Measurements from ENCODE around the gene UXS1. TPM values are rescaled to one million over a fixed set of nuclear protein-coding genes. Genes with fewer than 3 reads are reported as not detected.

The UXS1 gene
- polyA plus RNA-seq, 3 donors = 23.4 to 33.8 (median 29.3) TPM

DNA sequence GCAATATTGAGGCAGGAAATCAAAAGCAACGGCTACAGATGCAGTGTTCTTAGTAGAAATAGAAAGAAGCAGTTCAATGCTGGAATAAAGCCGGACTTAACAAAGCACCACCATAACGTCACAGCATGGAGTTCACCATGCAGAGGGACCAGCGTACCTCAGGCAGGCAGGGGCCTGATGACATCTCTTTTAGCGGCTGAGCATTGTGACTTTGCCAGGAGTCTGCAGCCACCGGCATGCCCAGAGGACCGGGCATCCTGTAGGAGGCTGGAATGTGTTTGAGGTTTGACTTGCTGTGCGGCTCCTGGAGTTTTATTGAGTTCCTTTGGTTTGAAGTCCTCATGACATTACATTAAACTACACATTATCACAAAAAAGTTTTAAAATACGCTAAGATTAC is 139.8 kb downstream of the UXS1 start:
- Histone ChIP-seq H3K36me3 (replicated peaks in 1 of 2; ENCODE audit: control insufficient read depth in 1 of 2, insufficient read depth in 2 of 2, low read length in 2 of 2) (no peaks in the 10 kb centered on the region), H3K4me1 (ENCODE audit: control insufficient read depth in 1 of 2, insufficient read depth in 2 of 2, low read length in 2 of 2) (no peaks in the 10 kb centered on the region), H3K27me3 (ENCODE audit: control insufficient read depth in 2 of 2, insufficient read depth in 2 of 2, low read length in 2 of 2) (no peaks in the 10 kb centered on the region), H3K79me2 (ENCODE audit: insufficient read depth, low read length) (no peaks in the 10 kb centered on the region), H3K9ac (ENCODE audit: insufficient read depth, low read length, poor library complexity, severe bottlenecking) (no peak overlapping the region), H3K4me3 (replicated peaks in 1 of 3; ENCODE audit: low read depth in 2 of 3, low read length in 3 of 3) (no peak overlapping the region), H3K27ac (ENCODE audit: low read depth in 1 of 2, low read length in 2 of 2) (no peak overlapping the region), H3K9me3 (replicated peaks in 1 of 2; ENCODE audit: control insufficient read depth in 1 of 2, insufficient read depth in 1 of 2, low read length in 2 of 2) (no peaks in the 10 kb centered on the region), H2AFZ (ENCODE audit: insufficient read depth, low read depth, low read length, poor library complexity, severe bottlenecking) (no peak overlapping the region), H4K20me1 (ENCODE audit: insufficient read depth, low read length) (no peaks in the 10 kb centered on the region), H3K4me2 (replicated peaks; ENCODE audit: extremely low read depth, low read length, poor library complexity, severe bottlenecking) (no peak overlapping the region)
- Mint-ChIP-seq H3K4me1 (no peaks in the 10 kb centered on the region), H3K36me3 (no peaks in the 10 kb centered on the region), H3K9me3 (peaks cover 0 to 6% (median 0%) of the 10 kb centered on the region in 7 donors), H3K27ac (no peak overlapping the region), H3K27me3 (ENCODE audit: low read depth in 3 of 3) (peaks cover 0 to 2% (median 0%) of the 10 kb centered on the region in 3 donors), H3K4me3 (no peak overlapping the region)
- TF ChIP-seq, protein P1, sequence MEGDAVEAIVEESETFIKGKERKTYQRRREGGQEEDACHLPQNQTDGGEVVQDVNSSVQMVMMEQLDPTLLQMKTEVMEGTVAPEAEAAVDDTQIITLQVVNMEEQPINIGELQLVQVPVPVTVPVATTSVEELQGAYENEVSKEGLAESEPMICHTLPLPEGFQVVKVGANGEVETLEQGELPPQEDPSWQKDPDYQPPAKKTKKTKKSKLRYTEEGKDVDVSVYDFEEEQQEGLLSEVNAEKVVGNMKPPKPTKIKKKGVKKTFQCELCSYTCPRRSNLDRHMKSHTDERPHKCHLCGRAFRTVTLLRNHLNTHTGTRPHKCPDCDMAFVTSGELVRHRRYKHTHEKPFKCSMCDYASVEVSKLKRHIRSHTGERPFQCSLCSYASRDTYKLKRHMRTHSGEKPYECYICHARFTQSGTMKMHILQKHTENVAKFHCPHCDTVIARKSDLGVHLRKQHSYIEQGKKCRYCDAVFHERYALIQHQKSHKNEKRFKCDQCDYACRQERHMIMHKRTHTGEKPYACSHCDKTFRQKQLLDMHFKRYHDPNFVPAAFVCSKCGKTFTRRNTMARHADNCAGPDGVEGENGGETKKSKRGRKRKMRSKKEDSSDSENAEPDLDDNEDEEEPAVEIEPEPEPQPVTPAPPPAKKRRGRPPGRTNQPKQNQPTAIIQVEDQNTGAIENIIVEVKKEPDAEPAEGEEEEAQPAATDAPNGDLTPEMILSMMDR (IDR thresholded peaks at IDR 0.05) = no peak
- WGBS (ENCODE audit: insufficient coverage) = 83% methylated on average over 2 of the region's 9 CpGs
- DNase-seq = no peak
- intact Hi-C loops (cut with micrococcal nuclease) = no loop called here

DNA sequence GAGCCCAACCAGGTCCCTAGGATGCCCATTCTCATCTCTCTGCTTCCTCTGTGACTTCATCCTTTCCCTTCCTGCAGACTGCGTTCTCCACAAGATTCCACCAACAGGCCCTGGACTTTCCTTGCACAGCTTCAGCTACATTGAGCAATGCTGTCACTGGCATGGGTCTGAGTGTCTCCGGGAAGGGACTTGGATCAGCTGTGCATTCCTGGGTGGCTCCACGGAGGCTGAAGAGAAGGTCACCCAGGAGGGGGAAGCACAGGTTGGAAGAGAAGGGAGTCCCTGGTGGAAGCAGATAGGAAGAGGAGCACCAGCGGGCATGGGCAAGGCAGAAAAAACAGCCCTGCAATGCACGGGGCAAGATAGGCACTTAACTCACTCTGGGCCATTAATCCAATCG is 140.5 kb downstream of the UXS1 start:
- Histone ChIP-seq H3K27ac (ENCODE audit: low read depth in 1 of 2, low read length in 2 of 2) (no peak overlapping the region), H4K20me1 (ENCODE audit: insufficient read depth, low read length) (no peaks in the 10 kb centered on the region), H3K4me1 (ENCODE audit: control insufficient read depth in 1 of 2, insufficient read depth in 2 of 2, low read length in 2 of 2) (no peaks in the 10 kb centered on the region), H3K9me3 (replicated peaks in 1 of 2; ENCODE audit: control insufficient read depth in 1 of 2, insufficient read depth in 1 of 2, low read length in 2 of 2) (no peaks in the 10 kb centered on the region), H3K9ac (ENCODE audit: insufficient read depth, low read length, poor library complexity, severe bottlenecking) (no peak overlapping the region), H3K27me3 (ENCODE audit: control insufficient read depth in 2 of 2, insufficient read depth in 2 of 2, low read length in 2 of 2) (no peaks in the 10 kb centered on the region), H3K36me3 (replicated peaks in 1 of 2; ENCODE audit: control insufficient read depth in 1 of 2, insufficient read depth in 2 of 2, low read length in 2 of 2) (no peaks in the 10 kb centered on the region), H3K79me2 (ENCODE audit: insufficient read depth, low read length) (no peaks in the 10 kb centered on the region), H3K4me2 (replicated peaks; ENCODE audit: extremely low read depth, low read length, poor library complexity, severe bottlenecking) (no peak overlapping the region), H3K4me3 (replicated peaks in 1 of 3; ENCODE audit: low read depth in 2 of 3, low read length in 3 of 3) (no peak overlapping the region), H2AFZ (ENCODE audit: insufficient read depth, low read depth, low read length, poor library complexity, severe bottlenecking) (no peak overlapping the region)
- H3K36me3 Mint-ChIP-seq = no peaks in the 10 kb centered on the region
- peaks cover 0 to 6% (median 0%) of the 10 kb centered on the region in 7 donors for H3K9me3 Mint-ChIP-seq
- no peak for DNase-seq
- H3K4me1 Mint-ChIP-seq = no peaks in the 10 kb centered on the region
- TF ChIP-seq, protein P1 (IDR thresholded peaks at IDR 0.05) = no peak
- peaks cover 0 to 2% (median 0%) of the 10 kb centered on the region in 3 donors for H3K27me3 Mint-ChIP-seq (ENCODE audit: low read depth in 3 of 3)
- H3K4me3 Mint-ChIP-seq = no peak overlapping the region
- intact Hi-C loops (cut with micrococcal nuclease) = no loop called here
- 85% methylated on average over 3 of the region's 6 CpGs for WGBS (ENCODE audit: insufficient coverage)
- H3K27ac Mint-ChIP-seq = no peak overlapping the region

Measured in CD14-positive monocyte (primary cell).